ENCODE measurements around the gene ARIH1. TPM values are rescaled to one million over a fixed set of nuclear protein-coding genes. Genes with fewer than 3 reads are reported as not detected.
"Not testable (repeated sequence)": the region's sequence is repeated elsewhere in the genome, so short reads cannot be mapped to it uniquely, and the experiment has no call there.

The ARIH1 gene
- total and polyA plus RNA-seq, 10 of the 15 experiments (the other 5 are each of a cell fraction or from before 2014, with no cell fraction given), result 14.7 to 99.5 (median 26.5) TPM

DNA sequence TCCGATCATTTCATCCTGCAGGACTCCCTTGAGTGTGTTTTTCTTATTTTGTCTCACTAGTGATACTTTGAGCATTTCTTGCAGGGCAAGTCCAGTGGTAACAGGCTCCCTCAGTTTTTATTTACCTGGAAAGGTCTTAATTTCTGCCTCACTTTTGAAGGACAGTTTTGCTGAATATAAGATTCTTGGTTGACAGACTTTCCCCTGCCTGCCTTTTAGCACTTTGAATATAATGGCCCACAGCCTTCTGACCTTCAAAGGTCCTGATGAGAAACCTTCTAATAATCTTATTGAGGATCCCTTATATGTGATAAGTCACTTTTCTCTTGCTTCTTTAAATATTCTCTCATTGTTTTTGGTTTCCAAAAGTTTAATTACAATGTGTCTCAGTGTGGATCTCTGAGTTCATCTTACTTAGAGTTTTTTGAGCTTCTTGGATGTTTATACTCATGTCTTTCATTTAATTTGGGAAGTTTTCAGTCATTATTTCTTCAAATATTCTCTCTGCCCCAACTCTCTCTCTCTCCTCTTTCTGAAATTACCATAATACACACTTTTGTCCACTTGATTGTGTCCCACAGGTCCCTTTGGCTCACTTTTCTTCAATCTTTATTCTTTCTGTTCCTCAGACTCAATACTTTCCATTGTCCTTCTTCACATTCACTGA is 36.3 kb upstream of the ARIH1 start (continued):
- TF ChIP-seq SMARCA5 (IDR thresholded peaks at IDR 0.05) (no peak), KAT2A (conservative IDR thresholded peaks at IDR 0.05; ENCODE audit: control insufficient read depth, low read depth, low read length) (no peak), FOXK2 (IDR thresholded peaks at IDR 0.05) (no peak), ZNF217 (IDR thresholded peaks at IDR 0.05) (no peak), MTA3 (IDR thresholded peaks at IDR 0.05; ENCODE audit: borderline replicate concordance, low read length) (no peak), NFIC (IDR thresholded peaks at IDR 0.05; ENCODE audit: low read depth, low read length) (no peak), RCOR1 (conservative IDR thresholded peaks at IDR 0.05; ENCODE audit: low read depth, low read length) (no peak), HCFC1 (IDR thresholded peaks at IDR 0.05; ENCODE audit: low read length) (no peak), POU2F2 (IDR thresholded peaks at IDR 0.05; ENCODE audit: borderline replicate concordance, low read depth, low read length) (no peak)
- TF ChIP-seq, protein P1, sequence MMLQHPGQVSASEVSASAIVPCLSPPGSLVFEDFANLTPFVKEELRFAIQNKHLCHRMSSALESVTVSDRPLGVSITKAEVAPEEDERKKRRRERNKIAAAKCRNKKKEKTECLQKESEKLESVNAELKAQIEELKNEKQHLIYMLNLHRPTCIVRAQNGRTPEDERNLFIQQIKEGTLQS (IDR thresholded peaks at IDR 0.05; ENCODE audit: borderline replicate concordance, extremely low read depth, low read depth, low read length), result no peak
- TF ChIP-seq, protein P2, sequence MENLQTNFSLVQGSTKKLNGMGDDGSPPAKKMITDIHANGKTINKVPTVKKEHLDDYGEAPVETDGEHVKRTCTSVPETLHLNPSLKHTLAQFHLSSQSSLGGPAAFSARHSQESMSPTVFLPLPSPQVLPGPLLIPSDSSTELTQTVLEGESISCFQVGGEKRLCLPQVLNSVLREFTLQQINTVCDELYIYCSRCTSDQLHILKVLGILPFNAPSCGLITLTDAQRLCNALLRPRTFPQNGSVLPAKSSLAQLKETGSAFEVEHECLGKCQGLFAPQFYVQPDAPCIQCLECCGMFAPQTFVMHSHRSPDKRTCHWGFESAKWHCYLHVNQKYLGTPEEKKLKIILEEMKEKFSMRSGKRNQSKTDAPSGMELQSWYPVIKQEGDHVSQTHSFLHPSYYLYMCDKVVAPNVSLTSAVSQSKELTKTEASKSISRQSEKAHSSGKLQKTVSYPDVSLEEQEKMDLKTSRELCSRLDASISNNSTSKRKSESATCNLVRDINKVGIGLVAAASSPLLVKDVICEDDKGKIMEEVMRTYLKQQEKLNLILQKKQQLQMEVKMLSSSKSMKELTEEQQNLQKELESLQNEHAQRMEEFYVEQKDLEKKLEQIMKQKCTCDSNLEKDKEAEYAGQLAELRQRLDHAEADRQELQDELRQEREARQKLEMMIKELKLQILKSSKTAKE (IDR thresholded peaks at IDR 0.05; ENCODE audit: low read depth, poor library complexity, severe bottlenecking), result no peak

DNA sequence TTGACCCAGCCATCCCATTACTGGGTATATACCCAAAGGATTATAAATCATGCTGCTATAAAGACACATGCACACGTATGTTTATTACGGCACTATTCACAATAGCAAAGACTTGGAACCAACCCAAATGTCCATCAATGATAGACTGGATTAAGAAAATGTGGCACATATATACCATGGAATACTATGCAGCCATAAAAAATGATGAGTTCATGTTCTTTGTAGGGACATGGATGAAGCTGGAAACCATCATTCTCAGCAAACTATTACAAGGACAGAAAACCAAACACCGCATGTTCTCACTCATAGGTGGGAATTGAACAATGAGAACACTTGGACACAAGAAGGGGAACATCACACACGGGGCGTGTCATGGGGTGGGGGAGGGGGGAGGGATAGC is 31.3 kb upstream of the ARIH1 start:
- H3K9ac ChIP-seq (ENCODE audit: control insufficient read depth, insufficient read depth, low read length); H3K36me3 ChIP-seq (ENCODE audit: control insufficient read depth in 2 of 2, insufficient read depth in 2 of 2, low read length in 1 of 2); H3K27ac ChIP-seq (ENCODE audit: control insufficient read depth, insufficient read depth); H3K4me3 ChIP-seq; H3K4me2 ChIP-seq (ENCODE audit: control insufficient read depth, insufficient read depth); DNase-seq (ENCODE audit: low read depth, low spot score); ATAC-seq; RAD21 ChIA-PET (ENCODE audit: unreplicated experiment); in situ Hi-C loops (cut with MboI); H3K9me3 ChIP-seq (replicated peaks; ENCODE audit: control insufficient read depth, insufficient read depth, low read length); BruUV-seq (replicated peaks); SMC1A ChIA-PET (ENCODE audit: uncharacterized antibody, unreplicated experiment); FAIRE-seq; CTCF ChIA-PET; H3K27me3 ChIP-seq (replicated peaks in 1 of 2; ENCODE audit: control insufficient read depth in 2 of 2, insufficient read depth in 2 of 2, low read length in 1 of 2); H4K20me1 ChIP-seq (ENCODE audit: control insufficient read depth, insufficient read depth); POLR2A ChIA-PET; H3K79me2 ChIP-seq (ENCODE audit: control insufficient read depth, insufficient read depth, low read length); H3K4me1 ChIP-seq (ENCODE audit: control insufficient read depth, insufficient read depth, low read length); intact Hi-C loops (cut with micrococcal nuclease; ENCODE audit: unreplicated experiment); H2AFZ ChIP-seq (ENCODE audit: control insufficient read depth, low read depth, low read length): not testable (repeated sequence)
- WGBS (ENCODE audit: insufficient coverage, insufficient replicate concordance, low lambda C conversion rate, missing lambda C conversion rate), result 88% methylated on average over 1 of the region's 5 CpGs

All from GM12878 (cell line).